Lower leg skin (tissue), 4 donors: Measurements from ENCODE around the gene GSK3A. TPM values are rescaled to one million over a fixed set of nuclear protein-coding genes. Genes with fewer than 3 reads are reported as not detected.

Experiments
- DNase-seq, 2 donors: peaks; one replicate each; pipeline ENCODE4 v3.0.0-alpha.2; 2019; ENCODE audit warnings: low spot score in 2 of 2
- H3K4me3 ChIP-seq: fragments of 200-600 bp; sonication (generic); 2 replicates; pipeline ENCODE4 v1.5.1; 2017; ENCODE audit warnings: mild to moderate bottlenecking, low read depth; ENCODE audit not compliant: poor library complexity, severe bottlenecking
- POLR2A ChIP-seq, 2 donors: fragments of 450-650 bp; IDR thresholded peaks; one replicate each; pipeline ENCODE4 v1.6.1; 2016 to 2017; ENCODE audit warnings: antibody characterized with exemption in 2 of 2, mild to moderate bottlenecking in 1 of 2, moderate library complexity in 1 of 2
- WGBS, 2 donors: methylation state at CpG; one replicate each; pipeline ENCODE4 v1.1.5; 2018; 5-methylcytosine and 5-hydroxymethylcytosine counted together
- intact Hi-C: fragments of 100-400 bp; cut with DNase I; formaldehyde crosslinking; loops from one replicate; pipeline ENCODE4 v1.15.0; 2023; ENCODE audit warnings: low total_unique reads
- total RNA-seq, 4 donors: library from RNA; depleted of rRNA; stranded (reverse); fragments of >200 nt; gene quantifications; one replicate each; pipeline ENCODE4 v1.1.0, GENCODE V29; 2016
- TF ChIP-seq, protein P1 (sequence below), 3 donors: fragments of 450-650 bp; IDR thresholded peaks; one replicate each; pipeline ENCODE4 v1.5.1; 2016; ENCODE audit warnings: antibody characterized with exemption in 3 of 3, mild to moderate bottlenecking in 3 of 3, moderate library complexity in 2 of 3

GSK3A gene
- total RNA-seq, 4 donors from 2014 or later: 31.4 to 42.0 (median 34.1) TPM

DNA sequence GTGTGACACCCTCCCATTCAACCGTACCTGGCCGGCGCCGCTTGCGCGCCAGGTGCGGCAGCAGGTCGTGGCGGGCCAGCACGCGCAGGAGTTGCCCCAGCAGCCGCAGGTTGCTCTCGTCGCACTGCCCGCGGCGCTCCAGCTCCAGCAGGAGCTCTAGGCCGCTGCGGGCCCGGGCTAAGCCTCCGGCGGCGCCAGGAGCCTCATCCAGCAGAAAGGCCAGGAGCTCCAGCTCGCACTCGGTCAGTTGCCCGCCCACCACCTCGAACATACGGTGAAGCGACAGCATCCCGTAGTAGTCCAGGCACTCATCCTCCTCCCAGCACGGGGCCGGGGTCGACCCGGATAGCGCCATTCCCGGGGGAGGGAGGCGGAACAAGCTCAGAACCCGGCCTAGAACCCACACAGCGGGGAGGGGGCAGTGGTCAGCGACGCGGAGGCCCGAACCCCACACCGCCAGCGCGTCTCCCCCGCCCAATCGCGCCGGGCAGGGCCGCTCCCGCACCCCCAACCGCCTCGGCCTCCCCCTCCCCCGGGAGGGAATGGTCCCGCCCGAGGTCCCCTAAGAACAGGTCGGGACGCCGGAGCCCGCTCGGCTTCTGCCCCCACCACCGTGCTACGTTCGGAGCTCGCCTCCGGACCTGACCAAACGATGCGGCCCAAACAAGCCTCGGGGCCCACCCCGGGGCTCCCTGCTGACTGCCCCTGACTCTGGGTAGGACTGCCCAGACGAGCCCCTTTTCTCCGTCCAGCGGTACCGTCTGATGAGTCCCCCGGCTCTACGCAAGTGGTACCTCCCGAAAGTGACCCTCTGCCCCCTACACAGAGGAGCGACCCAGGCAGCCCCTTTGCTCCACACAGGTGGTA lies 25.5 kb downstream of the GSK3A start:
- peak overlapping the region; percentile 91 for H3K4me3 ChIP-seq
- intact Hi-C loops: no loop called here
- WGBS, 2 donors: 2 to 6% methylated on average over 20 to 34 of the region's 79 CpGs
- no peak for TF ChIP-seq POLR2A (IDR thresholded peaks at IDR 0.05)
- TF ChIP-seq, protein P1, sequence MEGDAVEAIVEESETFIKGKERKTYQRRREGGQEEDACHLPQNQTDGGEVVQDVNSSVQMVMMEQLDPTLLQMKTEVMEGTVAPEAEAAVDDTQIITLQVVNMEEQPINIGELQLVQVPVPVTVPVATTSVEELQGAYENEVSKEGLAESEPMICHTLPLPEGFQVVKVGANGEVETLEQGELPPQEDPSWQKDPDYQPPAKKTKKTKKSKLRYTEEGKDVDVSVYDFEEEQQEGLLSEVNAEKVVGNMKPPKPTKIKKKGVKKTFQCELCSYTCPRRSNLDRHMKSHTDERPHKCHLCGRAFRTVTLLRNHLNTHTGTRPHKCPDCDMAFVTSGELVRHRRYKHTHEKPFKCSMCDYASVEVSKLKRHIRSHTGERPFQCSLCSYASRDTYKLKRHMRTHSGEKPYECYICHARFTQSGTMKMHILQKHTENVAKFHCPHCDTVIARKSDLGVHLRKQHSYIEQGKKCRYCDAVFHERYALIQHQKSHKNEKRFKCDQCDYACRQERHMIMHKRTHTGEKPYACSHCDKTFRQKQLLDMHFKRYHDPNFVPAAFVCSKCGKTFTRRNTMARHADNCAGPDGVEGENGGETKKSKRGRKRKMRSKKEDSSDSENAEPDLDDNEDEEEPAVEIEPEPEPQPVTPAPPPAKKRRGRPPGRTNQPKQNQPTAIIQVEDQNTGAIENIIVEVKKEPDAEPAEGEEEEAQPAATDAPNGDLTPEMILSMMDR (IDR thresholded peaks at IDR 0.05): no peak
- DNase-seq: peak in 1 of 2 donors; percentile 91

DNA sequence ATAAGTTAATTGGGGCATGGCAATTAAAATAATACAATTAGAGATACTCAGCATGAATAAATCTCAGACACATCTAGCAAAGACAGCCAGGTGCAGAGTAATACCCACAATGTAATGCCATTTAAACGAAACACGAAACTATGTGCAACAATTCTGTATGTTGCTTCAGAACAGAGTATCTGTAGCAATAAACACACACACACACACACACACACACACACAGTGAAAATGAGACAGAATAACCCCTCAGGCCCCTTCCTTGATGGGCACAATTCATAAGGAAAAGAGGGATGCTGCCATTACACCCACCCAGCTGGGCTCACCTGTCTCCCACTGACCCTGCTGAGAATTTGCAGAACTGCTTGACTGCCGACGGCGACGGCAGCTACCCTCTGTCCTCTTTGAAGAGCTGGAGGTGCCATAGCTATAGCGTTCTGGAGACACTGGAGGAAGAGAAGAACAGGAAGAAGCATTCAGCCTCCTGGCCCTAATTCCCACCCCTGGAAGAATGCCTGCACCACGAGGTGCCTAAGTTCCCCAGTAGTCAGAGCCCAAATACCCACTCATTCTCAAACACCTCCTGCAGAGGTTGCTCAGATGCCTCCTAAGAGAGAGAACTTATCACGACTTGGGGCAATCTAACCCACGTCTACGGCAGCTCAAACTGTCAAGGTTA lies 27.5 kb downstream of the GSK3A start:
- intact Hi-C loops: no loop called here
- no peak overlapping the region for H3K4me3 ChIP-seq
- TF ChIP-seq, protein P1 (IDR thresholded peaks at IDR 0.05): no peak
- no peak for TF ChIP-seq POLR2A (IDR thresholded peaks at IDR 0.05)
- no peak for DNase-seq
- 77 to 78% methylated on average over 11 of the region's 11 CpGs for WGBS, 2 donors

DNA sequence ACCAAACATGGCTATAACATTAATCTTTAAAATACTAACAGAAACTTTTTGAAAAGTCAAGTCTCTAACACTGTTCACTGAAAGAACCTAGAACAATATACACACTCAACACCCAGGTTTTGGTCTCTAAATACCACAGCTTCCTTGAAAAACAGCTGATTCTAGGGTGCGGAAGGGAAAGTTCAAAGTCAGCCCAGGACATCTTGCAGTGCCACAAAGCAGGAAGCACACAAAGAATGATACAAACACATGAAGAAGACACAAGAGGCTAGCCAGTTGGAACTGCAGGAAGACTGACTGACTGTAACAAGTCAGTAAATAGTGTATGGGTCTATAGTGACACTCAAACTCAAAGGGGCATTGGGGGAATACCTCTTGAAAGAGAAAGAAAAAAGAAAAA lies 29.5 kb downstream of the GSK3A start:
- intact Hi-C loops: no loop called here
- H3K4me3 ChIP-seq: no peak overlapping the region
- no peak for TF ChIP-seq POLR2A (IDR thresholded peaks at IDR 0.05)
- TF ChIP-seq, protein P1 (IDR thresholded peaks at IDR 0.05): no peak
- 86 to 90% methylated on average over 1 of the region's 1 CpG for WGBS, 2 donors
- no peak for DNase-seq

DNA sequence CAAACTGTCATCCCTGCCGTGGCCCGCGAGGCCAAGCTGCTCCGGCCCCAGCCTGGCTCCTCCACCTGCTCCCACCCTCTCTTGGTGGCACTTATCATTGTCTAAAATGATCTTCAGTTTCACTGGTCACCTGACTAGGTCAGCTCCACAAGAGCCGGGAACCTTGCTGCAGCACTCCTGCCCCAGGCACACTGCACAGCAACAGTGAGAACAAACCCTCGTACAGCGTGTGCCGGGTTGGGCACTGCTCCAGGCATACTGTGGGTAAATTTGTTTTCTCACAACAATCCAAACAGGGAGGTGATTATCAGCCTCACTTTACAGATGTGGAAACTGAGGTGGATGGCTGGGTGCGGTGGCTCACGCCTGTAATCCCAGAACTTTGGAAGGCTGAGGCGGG lies 33.8 kb downstream of the GSK3A start:
- TF ChIP-seq, protein P1 (IDR thresholded peaks at IDR 0.05): no peak
- TF ChIP-seq POLR2A (IDR thresholded peaks at IDR 0.05): no peak
- H3K4me3 ChIP-seq: no peak overlapping the region
- intact Hi-C loops: no loop called here
- WGBS, 2 donors: 75 to 77% methylated on average over 11 of the region's 11 CpGs
- no peak for DNase-seq

DNA sequence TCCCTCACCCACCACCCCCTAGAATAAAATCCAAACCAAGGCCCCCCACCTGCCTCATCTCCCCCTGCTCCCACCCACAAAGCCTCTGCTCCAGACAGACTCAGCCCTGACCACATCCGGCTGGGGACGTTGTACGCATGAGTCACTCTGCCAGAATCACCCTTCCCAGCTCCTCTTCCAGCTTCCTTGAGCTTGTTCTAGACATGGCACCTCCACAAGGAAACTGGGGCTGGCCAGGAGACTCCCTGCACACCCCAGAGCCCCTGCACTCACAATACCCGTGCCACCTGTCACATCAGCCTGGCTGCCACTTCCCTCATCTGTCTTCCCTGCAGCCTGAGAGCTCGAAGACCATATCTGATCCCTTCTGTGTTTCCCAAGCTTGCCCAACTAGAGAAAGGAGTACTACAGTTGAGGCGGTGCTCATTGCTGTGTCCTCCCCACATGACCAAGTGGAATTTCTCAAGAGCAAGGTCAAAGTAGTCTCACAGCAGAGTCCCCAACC lies 34.6 kb downstream of the GSK3A start:
- TF ChIP-seq, protein P1 (IDR thresholded peaks at IDR 0.05): no peak
- TF ChIP-seq POLR2A (IDR thresholded peaks at IDR 0.05): no peak
- no peak overlapping the region for H3K4me3 ChIP-seq
- intact Hi-C loops: no loop called here
- no peak for DNase-seq
- 62 to 73% methylated on average over 6 of the region's 6 CpGs for WGBS, 2 donors
